Measurements from ENCODE around the gene KBTBD12.
"Not testable (repeated sequence)": the region's sequence is repeated elsewhere in the genome, so short reads cannot be mapped to it uniquely, and the experiment has no call there.

The KBTBD12 gene

DNA sequence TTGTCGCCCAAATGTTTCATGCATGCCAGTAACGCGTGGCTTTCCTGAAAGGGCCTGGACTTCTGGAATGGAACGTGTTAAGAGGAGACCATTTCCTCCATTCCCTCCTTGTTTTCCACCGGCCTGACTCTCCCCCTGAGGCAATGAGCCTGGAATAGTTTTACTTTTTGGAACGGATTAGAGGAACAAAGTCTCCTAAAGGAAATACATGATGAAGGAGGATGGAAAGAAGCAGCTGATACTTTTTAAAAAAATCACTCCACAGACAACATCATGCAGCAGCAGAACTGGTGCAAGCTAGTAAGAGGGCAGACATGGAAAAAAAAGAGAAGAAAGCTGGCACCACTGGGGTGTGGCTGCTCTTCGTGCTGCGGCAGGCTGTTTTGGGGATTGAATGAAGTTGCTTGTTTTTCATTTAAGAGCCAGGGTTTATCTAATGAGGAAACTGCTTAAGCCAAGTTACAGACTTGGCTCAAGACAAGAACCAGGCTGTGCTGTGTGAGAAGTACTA is 3.6 kb upstream of the KBTBD12 start:
- TF ChIP-seq, protein P1, sequence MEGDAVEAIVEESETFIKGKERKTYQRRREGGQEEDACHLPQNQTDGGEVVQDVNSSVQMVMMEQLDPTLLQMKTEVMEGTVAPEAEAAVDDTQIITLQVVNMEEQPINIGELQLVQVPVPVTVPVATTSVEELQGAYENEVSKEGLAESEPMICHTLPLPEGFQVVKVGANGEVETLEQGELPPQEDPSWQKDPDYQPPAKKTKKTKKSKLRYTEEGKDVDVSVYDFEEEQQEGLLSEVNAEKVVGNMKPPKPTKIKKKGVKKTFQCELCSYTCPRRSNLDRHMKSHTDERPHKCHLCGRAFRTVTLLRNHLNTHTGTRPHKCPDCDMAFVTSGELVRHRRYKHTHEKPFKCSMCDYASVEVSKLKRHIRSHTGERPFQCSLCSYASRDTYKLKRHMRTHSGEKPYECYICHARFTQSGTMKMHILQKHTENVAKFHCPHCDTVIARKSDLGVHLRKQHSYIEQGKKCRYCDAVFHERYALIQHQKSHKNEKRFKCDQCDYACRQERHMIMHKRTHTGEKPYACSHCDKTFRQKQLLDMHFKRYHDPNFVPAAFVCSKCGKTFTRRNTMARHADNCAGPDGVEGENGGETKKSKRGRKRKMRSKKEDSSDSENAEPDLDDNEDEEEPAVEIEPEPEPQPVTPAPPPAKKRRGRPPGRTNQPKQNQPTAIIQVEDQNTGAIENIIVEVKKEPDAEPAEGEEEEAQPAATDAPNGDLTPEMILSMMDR (IDR thresholded peaks at IDR 0.05; ENCODE audit: borderline replicate concordance, control extremely low read depth, extremely low read depth, insufficient read depth, missing control alignments), result no peak
- in situ Hi-C loops (cut with MboI; ENCODE audit: low sequenced_read_pairs, unreplicated experiment), result no loop called here
- DNase-seq (ENCODE audit: low spot score), result no peak

DNA sequence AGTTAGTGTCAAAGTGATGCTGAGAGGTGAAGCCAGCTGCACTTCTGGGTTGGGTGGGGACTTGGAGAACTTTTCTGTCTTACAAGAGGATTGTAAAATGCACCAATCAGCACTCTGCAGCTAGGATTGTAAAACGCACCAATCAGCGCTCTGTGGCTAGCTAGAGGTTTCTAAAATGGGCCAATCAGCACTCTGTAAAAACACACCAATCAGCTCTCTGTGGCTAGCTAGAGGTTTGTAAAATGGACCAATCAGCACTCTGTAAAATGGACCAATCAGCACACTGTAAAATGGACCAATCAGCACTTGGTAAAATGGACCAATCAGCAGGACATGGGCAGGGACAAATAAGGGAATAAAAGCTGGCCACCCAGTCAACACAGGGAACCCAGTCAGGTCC is 1.2 kb upstream of the KBTBD12 start:
- DNase-seq (ENCODE audit: low spot score); in situ Hi-C loops (cut with MboI; ENCODE audit: low sequenced_read_pairs, unreplicated experiment): not testable (repeated sequence)

DNA sequence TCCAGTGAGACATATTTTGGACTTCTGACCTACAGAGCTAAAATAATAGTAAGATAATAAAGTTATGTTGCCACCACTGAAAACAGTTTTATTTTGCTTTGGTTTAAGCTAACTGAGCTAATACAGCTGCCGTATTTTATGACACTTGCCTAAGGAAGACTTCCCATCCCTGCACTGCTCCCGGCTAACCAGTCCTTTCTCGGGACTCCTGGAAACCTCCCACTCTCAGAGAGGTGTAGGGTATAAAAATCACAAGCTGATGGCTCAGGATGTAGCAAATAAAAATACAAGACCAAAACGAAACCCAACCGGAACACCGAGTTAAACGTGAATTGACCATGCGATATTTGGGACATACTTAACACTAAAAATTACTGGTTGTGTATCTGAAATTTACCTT is 448 bp upstream of the KBTBD12 start:
- DNase-seq (ENCODE audit: low spot score), result no peak
- TF ChIP-seq, protein P1 (IDR thresholded peaks at IDR 0.05; ENCODE audit: borderline replicate concordance, control extremely low read depth, extremely low read depth, insufficient read depth, missing control alignments), result no peak
- in situ Hi-C loops (cut with MboI; ENCODE audit: low sequenced_read_pairs, unreplicated experiment), result no loop called here

DNA sequence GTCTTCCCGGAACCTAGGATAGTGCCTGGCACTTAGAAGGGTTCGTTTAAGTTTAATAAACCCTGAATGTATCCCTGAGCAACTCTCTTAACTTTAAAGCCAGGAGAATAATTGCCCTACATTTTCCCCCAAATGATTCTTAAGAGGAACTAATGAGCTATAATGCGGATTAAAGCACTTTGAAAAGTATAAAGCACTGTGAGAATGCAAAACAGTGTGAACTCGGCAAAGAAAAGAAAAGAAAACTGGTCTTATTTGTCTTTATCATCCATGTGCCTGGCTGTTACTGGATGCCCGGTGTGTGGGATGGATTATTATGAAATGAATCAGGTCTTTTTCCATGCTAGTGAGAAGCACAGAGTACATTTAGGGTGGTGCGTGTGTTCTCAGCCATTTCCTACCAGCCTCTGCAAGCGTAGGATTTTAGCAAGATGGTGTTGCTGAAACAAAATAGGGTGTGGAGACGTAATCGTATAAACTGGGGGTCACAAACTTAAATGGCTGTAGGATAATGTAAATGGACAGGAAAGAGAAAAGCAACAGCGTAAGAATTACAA is 983 bp downstream of the KBTBD12 start:
- no peak for DNase-seq (ENCODE audit: low spot score)
- TF ChIP-seq, protein P1 (IDR thresholded peaks at IDR 0.05; ENCODE audit: borderline replicate concordance, control extremely low read depth, extremely low read depth, insufficient read depth, missing control alignments), result no peak
- in situ Hi-C loops (cut with MboI; ENCODE audit: low sequenced_read_pairs, unreplicated experiment), result no loop called here

DNA sequence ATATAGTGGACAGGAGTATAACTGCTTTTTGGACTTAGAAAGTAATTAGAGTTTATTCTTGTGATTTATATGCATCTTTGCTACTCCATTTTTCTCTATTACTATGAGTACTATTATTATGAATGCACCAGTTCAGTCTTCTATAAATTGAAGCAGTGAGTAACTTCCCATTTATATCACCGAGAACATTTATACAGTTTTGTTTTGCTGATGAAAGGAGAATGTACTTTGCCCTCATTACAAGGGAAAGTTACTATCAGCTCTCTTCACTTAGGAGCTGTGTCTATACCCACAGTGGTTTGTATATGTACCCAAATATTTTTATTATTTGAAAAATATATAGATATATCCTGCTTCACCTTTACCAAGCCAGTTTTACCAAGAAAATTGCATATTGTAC is 5.7 kb downstream of the KBTBD12 start:
- no peak for DNase-seq (ENCODE audit: low spot score)
- TF ChIP-seq, protein P1 (IDR thresholded peaks at IDR 0.05; ENCODE audit: borderline replicate concordance, control extremely low read depth, extremely low read depth, insufficient read depth, missing control alignments), result no peak
- in situ Hi-C loops (cut with MboI; ENCODE audit: low sequenced_read_pairs, unreplicated experiment), result no loop called here

DNA sequence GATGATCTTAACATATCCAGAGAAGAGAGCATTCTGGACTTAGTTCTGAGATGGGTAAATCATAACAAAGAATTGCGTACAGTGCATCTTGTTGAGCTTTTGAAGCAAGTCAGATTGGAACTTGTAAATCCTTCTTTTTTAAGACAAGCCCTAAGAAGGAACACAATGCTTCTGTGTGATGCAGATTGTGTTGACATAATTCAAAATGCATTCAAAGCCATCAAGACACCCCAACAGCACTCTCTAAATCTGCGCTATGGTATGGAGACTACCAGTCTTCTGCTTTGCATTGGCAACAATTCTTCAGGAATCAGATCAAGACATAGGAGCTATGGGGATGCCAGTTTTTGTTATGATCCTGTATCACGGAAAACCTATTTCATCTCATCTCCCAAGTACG is 8.6 kb downstream of the KBTBD12 start:
- TF ChIP-seq, protein P1 (IDR thresholded peaks at IDR 0.05; ENCODE audit: borderline replicate concordance, control extremely low read depth, extremely low read depth, insufficient read depth, missing control alignments), result no peak

DNA sequence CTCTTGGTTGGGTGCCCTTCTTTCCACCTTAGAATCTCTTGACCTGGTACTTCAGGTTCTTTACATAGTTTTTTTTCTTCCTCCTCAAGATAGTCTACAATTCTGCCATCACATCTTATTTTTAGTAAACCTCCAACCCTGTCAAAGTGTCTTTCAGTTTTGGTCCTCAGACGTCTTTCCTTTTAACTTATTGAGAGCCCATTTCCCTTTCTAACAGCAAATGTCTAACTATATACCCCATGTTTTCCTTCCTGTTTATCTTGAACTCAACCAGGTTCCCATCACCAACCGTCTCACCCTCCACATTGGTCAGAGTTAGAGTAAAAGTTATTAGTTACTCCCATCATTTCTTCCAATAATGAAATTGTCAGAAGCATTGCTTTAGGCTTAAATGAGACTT is 10.4 kb downstream of the KBTBD12 start:
- DNase-seq (ENCODE audit: low spot score), result no peak
- in situ Hi-C loops (cut with MboI; ENCODE audit: low sequenced_read_pairs, unreplicated experiment), result no loop called here
- TF ChIP-seq, protein P1 (IDR thresholded peaks at IDR 0.05; ENCODE audit: borderline replicate concordance, control extremely low read depth, extremely low read depth, insufficient read depth, missing control alignments), result no peak

More for the DNA sequence above, 8.6 kb downstream of the KBTBD12 start:
- DNase-seq (ENCODE audit: low spot score), result no peak
- in situ Hi-C loops (cut with MboI; ENCODE audit: low sequenced_read_pairs, unreplicated experiment), result no loop called here
